Measurements from ENCODE around the gene UBASH3B. TPM values are rescaled to one million over a fixed set of nuclear protein-coding genes. Genes with fewer than 3 reads are reported as not detected.

UBASH3B gene
- total and polyA plus RNA-seq, 2 experiments from 2014 or later, result 5.1 to 11.1 TPM

- TF ChIP-seq, protein P1, sequence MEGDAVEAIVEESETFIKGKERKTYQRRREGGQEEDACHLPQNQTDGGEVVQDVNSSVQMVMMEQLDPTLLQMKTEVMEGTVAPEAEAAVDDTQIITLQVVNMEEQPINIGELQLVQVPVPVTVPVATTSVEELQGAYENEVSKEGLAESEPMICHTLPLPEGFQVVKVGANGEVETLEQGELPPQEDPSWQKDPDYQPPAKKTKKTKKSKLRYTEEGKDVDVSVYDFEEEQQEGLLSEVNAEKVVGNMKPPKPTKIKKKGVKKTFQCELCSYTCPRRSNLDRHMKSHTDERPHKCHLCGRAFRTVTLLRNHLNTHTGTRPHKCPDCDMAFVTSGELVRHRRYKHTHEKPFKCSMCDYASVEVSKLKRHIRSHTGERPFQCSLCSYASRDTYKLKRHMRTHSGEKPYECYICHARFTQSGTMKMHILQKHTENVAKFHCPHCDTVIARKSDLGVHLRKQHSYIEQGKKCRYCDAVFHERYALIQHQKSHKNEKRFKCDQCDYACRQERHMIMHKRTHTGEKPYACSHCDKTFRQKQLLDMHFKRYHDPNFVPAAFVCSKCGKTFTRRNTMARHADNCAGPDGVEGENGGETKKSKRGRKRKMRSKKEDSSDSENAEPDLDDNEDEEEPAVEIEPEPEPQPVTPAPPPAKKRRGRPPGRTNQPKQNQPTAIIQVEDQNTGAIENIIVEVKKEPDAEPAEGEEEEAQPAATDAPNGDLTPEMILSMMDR (IDR thresholded peaks at IDR 0.05; ENCODE audit: poor library complexity), result no peak
- TF ChIP-seq EZH2phosphoT487 (IDR thresholded peaks at IDR 0.05; ENCODE audit: low read depth, severe bottlenecking, unreplicated experiment), result no peak
- no peak for TF ChIP-seq EZH2 (IDR thresholded peaks at IDR 0.05; ENCODE audit: borderline replicate concordance)
- H3K4me1 ChIP-seq (ENCODE audit: insufficient read depth), result no peaks in the 10 kb centered on the region
- H2AFZ ChIP-seq, result no peak overlapping the region
- H3K36me3 ChIP-seq (replicated peaks; ENCODE audit: insufficient read depth, low read depth), result no peaks in the 10 kb centered on the region
- no peak overlapping the region for H3K4me2 ChIP-seq
- no peak for DNase-seq (ENCODE audit: low spot score)
- H3K27me3 ChIP-seq, result peaks cover 5% of the 10 kb centered on the region
- WGBS (ENCODE audit: low lambda C conversion rate, missing lambda C conversion rate), result 85% methylated on average over 4 of the region's 4 CpGs
- no peaks in the 10 kb centered on the region for H4K20me1 ChIP-seq (ENCODE audit: insufficient read depth, poor library complexity, severe bottlenecking)
- H3K79me2 ChIP-seq, result no peaks in the 10 kb centered on the region
- no peak overlapping the region for H3K27ac ChIP-seq
- no peak overlapping the region for H3K4me3 ChIP-seq
- H3K9me2 ChIP-seq (replicated peaks; ENCODE audit: insufficient read depth), result no peaks in the 10 kb centered on the region
- no peaks in the 10 kb centered on the region for H3K9me3 ChIP-seq (ENCODE audit: low read depth)
Observed at GRCh38 chr11:122776546-122776945, 121.0 kb downstream of the UBASH3B start.

DNA sequence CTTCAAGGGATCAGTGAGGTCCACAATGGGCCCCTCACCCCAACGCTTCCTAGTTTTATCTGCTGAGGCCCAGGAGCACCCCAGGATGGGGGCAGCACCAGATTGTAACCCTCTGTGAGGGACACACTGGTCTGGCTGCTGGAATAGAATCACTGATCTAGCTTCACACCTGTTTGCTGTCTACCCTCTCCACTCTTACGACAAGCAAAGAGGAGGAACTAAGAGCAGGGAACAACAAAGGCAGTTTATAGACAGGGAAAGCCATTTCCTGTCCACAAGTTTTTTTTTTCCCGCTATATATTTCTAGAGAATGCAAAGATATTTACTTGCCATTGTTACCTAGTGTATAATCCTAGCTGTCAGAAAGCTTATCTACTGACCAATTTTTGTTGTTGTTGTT lies 121.8 kb downstream of the UBASH3B start:
- no peak overlapping the region for H3K4me2 ChIP-seq
- no peak for DNase-seq (ENCODE audit: low spot score)
- H3K9me2 ChIP-seq (replicated peaks; ENCODE audit: insufficient read depth), result no peaks in the 10 kb centered on the region
- TF ChIP-seq, protein P1 (IDR thresholded peaks at IDR 0.05; ENCODE audit: poor library complexity), result no peak
- TF ChIP-seq EZH2phosphoT487 (IDR thresholded peaks at IDR 0.05; ENCODE audit: low read depth, severe bottlenecking, unreplicated experiment), result no peak
- TF ChIP-seq EZH2 (IDR thresholded peaks at IDR 0.05; ENCODE audit: borderline replicate concordance), result no peak
- no peak overlapping the region for H2AFZ ChIP-seq
- no peaks in the 10 kb centered on the region for H3K9me3 ChIP-seq (ENCODE audit: low read depth)
- H3K4me1 ChIP-seq (ENCODE audit: insufficient read depth), result no peaks in the 10 kb centered on the region
- peaks cover 5% of the 10 kb centered on the region for H3K27me3 ChIP-seq
- no peaks in the 10 kb centered on the region for H3K36me3 ChIP-seq (replicated peaks; ENCODE audit: insufficient read depth, low read depth)
- 88% methylated on average over 3 of the region's 3 CpGs for WGBS (ENCODE audit: low lambda C conversion rate, missing lambda C conversion rate)
- no peak overlapping the region for H3K4me3 ChIP-seq
- H4K20me1 ChIP-seq (ENCODE audit: insufficient read depth, poor library complexity, severe bottlenecking), result no peaks in the 10 kb centered on the region
- H3K79me2 ChIP-seq, result no peaks in the 10 kb centered on the region
- no peak overlapping the region for H3K27ac ChIP-seq

DNA sequence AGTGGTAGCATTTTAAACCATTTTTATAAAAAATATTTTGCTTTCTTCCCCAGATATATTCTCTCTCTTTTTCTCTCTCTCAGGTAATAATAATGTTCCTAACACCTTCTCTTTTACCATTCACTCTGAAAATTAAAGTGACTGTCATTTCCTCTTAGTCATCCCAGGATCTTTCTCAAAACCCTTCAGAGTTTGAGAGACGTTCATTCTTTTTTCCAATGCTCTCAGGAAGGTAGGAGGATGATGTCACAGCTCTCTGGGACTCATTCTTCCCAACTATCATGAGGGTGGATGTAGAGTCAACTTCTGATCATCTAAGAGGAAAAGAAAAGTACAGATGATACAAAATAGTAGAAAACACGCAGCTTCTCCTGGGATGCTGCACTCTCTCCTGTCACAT lies 122.6 kb downstream of the UBASH3B start:
- Histone ChIP-seq H3K27ac (no peak overlapping the region), H3K4me3 (no peak overlapping the region), H3K9me3 (ENCODE audit: low read depth) (no peaks in the 10 kb centered on the region), H2AFZ (no peak overlapping the region), H3K27me3 (peaks cover 5% of the 10 kb centered on the region), H3K9me2 (replicated peaks; ENCODE audit: insufficient read depth) (no peaks in the 10 kb centered on the region), H3K4me1 (ENCODE audit: insufficient read depth) (no peaks in the 10 kb centered on the region), H3K4me2 (no peak overlapping the region), H4K20me1 (ENCODE audit: insufficient read depth, poor library complexity, severe bottlenecking) (no peaks in the 10 kb centered on the region), H3K79me2 (no peaks in the 10 kb centered on the region), H3K36me3 (replicated peaks; ENCODE audit: insufficient read depth, low read depth) (no peaks in the 10 kb centered on the region)
- TF ChIP-seq EZH2phosphoT487 (IDR thresholded peaks at IDR 0.05; ENCODE audit: low read depth, severe bottlenecking, unreplicated experiment) (no peak), EZH2 (IDR thresholded peaks at IDR 0.05; ENCODE audit: borderline replicate concordance) (no peak)
- TF ChIP-seq, protein P1 (IDR thresholded peaks at IDR 0.05; ENCODE audit: poor library complexity), result no peak
- WGBS (ENCODE audit: low lambda C conversion rate, missing lambda C conversion rate), result 78% methylated on average over 2 of the region's 2 CpGs
- DNase-seq (ENCODE audit: low spot score), result no peak
